Liver (tissue), 3 donors: ENCODE data around the gene CDCA8.

Experiments
- ATF3 ChIP-seq: IDR thresholded peaks from 2 replicates; pipeline ENCODE4 v1.6.1; 2016; ENCODE audit warnings: antibody characterized with exemption
- GABPA ChIP-seq, 2 donors: IDR thresholded peaks in 1 of 2; conservative IDR thresholded peaks in 1 of 2; 2 replicates each; pipeline ENCODE4 v1.6.1; 2016; ENCODE audit warnings: antibody characterized with exemption in 2 of 2, mild to moderate bottlenecking in 1 of 2, moderate library complexity in 1 of 2
- HNF4G ChIP-seq: IDR thresholded peaks from 2 replicates; pipeline ENCODE4 v1.6.1; 2016; ENCODE audit warnings: antibody characterized with exemption
- JUND ChIP-seq, 2 donors: IDR thresholded peaks; 2 replicates each; pipeline ENCODE4 v1.6.1; 2016; ENCODE audit warnings: antibody characterized with exemption in 2 of 2
- RAD21 ChIP-seq, 2 donors: IDR thresholded peaks; 2 replicates each; pipeline ENCODE4 v1.6.1; 2016; ENCODE audit warnings: antibody characterized with exemption in 2 of 2, mild to moderate bottlenecking in 2 of 2
- REST ChIP-seq: IDR thresholded peaks from 2 replicates; pipeline ENCODE4 v1.6.1; 2016; ENCODE audit warnings: antibody characterized with exemption, mild to moderate bottlenecking
- SP1 ChIP-seq: IDR thresholded peaks from 2 replicates; pipeline ENCODE4 v1.6.1; 2018; ENCODE audit warnings: antibody characterized with exemption, mild to moderate bottlenecking
- TAF1 ChIP-seq: conservative IDR thresholded peaks from 2 replicates; pipeline ENCODE4 v1.6.1; 2016; ENCODE audit warnings: antibody characterized with exemption, mild to moderate bottlenecking
- YY1 ChIP-seq: IDR thresholded peaks from 2 replicates; pipeline ENCODE4 v1.6.1; 2016; ENCODE audit warnings: antibody characterized with exemption, mild to moderate bottlenecking
- TF ChIP-seq, protein P1 (sequence below): fragments of 150-350 bp; IDR thresholded peaks from 2 replicates; pipeline ENCODE4 v1.5.1; 2017; ENCODE audit warnings: improper control_type of control experiment, low read depth, low read length; ENCODE audit not compliant: missing input control
- donor health status: healthy.
- donor health status: healthy.

- TF ChIP-seq, protein P1, sequence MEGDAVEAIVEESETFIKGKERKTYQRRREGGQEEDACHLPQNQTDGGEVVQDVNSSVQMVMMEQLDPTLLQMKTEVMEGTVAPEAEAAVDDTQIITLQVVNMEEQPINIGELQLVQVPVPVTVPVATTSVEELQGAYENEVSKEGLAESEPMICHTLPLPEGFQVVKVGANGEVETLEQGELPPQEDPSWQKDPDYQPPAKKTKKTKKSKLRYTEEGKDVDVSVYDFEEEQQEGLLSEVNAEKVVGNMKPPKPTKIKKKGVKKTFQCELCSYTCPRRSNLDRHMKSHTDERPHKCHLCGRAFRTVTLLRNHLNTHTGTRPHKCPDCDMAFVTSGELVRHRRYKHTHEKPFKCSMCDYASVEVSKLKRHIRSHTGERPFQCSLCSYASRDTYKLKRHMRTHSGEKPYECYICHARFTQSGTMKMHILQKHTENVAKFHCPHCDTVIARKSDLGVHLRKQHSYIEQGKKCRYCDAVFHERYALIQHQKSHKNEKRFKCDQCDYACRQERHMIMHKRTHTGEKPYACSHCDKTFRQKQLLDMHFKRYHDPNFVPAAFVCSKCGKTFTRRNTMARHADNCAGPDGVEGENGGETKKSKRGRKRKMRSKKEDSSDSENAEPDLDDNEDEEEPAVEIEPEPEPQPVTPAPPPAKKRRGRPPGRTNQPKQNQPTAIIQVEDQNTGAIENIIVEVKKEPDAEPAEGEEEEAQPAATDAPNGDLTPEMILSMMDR, result no peak
- TF ChIP-seq ATF3, result no peak
- no peak for TF ChIP-seq TAF1
- no peak for TF ChIP-seq YY1
- no peak for TF ChIP-seq REST
- TF ChIP-seq RAD21 (IDR thresholded peaks at IDR 0.05), result no peak
- no peak for TF ChIP-seq HNF4G
- TF ChIP-seq GABPA (IDR thresholded peaks at IDR 0.05 in 1 of 2, conservative IDR thresholded peaks at IDR 0.05 in 1 of 2), result no peak
- no peak for TF ChIP-seq SP1
- no peak for TF ChIP-seq JUND (IDR thresholded peaks at IDR 0.05)
Measured at GRCh38 chr1:37658486-37658885, 33.8 kb upstream of the CDCA8 start.
